ENCODE data around the gene CES3. TPM values are rescaled to one million over a fixed set of nuclear protein-coding genes. Genes with fewer than 3 reads are reported as not detected.

Gene CES3
- total RNA-seq, 2 experiments from 2014 or later, result 1.6 to 3.0 TPM

DNA sequence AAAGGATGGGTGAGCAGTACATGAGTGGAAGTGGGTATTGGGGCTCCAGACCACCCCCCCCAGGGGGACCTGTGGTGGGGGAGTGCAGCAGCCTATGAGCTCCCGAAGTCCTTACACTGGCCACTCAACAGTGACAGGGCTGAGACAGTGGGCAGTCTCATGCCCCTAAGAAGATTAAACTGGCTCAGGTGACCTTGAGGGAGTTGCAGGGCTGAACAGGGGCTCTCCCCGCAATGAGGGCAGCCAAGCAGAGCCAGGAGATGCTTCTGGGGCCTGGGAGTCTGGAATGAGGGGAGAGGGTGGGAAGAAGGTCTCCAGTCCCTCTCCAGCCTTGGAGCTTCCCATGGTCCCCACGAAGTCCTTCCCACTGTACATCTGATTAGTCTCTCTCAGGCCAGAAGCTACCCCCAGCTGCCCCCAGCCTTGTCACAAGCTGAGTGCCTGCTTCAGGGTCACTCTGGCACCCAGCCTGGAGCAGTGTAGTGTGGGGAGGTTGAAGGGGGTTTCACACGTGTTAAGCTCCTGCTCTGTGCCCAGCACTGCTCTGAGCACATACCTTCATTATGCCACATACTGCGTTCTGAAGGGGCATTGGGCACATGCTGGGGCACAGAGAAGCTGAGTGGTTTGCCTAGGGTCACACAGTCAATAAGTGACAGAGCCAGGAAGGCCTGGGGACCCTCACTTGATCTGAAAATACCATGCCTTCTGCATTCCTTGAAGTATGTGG, 41.3 kb upstream of the CES3 start:
- DNase-seq, result no peak
- Mint-ChIP-seq H3K4me3 (no peak overlapping the region), H3K9me3 (no peaks in the 10 kb centered on the region), H3K27ac (no peak overlapping the region), H3K27me3 (peaks cover 23% of the 10 kb centered on the region), H3K36me3 (peaks cover 3% of the 10 kb centered on the region), H3K4me1 (ENCODE audit: low read depth) (no peaks in the 10 kb centered on the region)
- ChIA-PET POLR2A (interaction anchor here (0.7 kb wide), 1 partner anchor 13 kb away, joined by 3 read pairs; no protein-coding TSS in a partner anchor), CTCF (interaction anchor here (1.2 to 4.3 kb wide), 6 partner anchors 9 to 89 kb away, joined by 3 to 21 read pairs (median 8); partner anchors contain the start of gene NAE1)
- intact Hi-C loops (cut with micrococcal nuclease), result no loop called here

DNA sequence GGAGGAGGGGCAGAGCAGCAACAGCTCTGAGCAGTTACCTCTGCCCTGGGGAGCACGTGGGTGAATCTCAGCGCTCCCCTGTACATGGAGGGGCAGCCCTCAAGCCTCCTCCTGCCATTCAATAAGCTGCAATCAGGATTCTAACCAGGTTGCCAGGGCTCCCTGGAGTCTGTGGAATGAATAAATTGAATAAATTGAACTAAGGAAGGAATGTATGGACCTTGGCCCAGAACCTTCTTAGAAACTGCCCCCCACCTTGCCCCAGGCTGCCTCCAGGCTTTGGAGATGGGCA, 40.8 kb upstream of the CES3 start:
- peaks cover 24% of the 10 kb centered on the region for H3K27me3 Mint-ChIP-seq
- POLR2A ChIA-PET, result no interaction called here
- no peak overlapping the region for H3K4me3 Mint-ChIP-seq
- intact Hi-C loops (cut with micrococcal nuclease), result no loop called here
- H3K9me3 Mint-ChIP-seq, result no peaks in the 10 kb centered on the region
- CTCF ChIA-PET, result interaction anchor here (2.0 to 4.3 kb wide), 3 partner anchors 10 to 53 kb away, joined by 8 to 21 read pairs (median 15); no protein-coding TSS in a partner anchor
- H3K4me1 Mint-ChIP-seq (ENCODE audit: low read depth), result peaks cover under 1% of the 10 kb centered on the region
- H3K36me3 Mint-ChIP-seq, result peaks cover 3% of the 10 kb centered on the region
- H3K27ac Mint-ChIP-seq, result no peak overlapping the region
- DNase-seq, result no peak

DNA sequence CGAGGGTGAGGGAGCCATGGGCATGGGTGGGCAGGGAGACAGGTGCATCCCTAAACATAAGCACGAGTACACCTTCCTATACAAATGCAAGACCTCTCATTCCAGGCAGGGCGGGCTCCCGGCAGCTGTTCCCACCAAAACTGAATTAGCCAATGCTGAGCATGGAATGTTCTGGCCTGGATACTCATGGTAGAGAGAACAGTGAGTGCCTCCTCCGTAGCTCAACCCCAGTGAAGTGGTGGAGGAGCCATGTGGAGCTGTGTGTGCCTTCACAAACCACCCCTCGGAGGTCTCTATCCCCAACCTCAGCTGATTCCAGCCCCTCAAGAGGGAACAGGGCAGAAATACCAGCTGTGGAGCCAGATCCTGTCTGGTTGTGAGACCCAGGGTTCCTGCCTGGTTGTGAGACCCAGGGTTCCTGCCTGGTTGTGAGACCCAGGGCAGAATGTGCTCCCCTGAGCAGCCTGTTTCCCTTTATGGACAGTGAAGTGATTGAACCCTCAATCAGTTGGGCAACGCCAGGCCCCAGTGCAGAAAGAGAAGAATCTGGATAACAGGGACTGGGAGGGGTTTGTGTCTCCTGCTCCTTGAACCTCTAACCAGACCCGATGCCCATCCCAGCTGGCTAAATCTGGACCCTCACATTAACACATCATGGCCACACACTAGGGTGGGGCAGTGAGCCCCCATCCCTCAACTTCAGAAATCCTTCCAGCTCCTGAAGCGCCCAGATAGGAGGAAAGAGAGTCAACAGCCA, 40.0 kb upstream of the CES3 start:
- Mint-ChIP-seq H3K4me1 (ENCODE audit: low read depth) (peaks cover 7% of the 10 kb centered on the region), H3K36me3 (peaks cover 3% of the 10 kb centered on the region), H3K27me3 (peaks cover 30% of the 10 kb centered on the region), H3K4me3 (no peak overlapping the region), H3K9me3 (no peaks in the 10 kb centered on the region), H3K27ac (no peak overlapping the region)
- ChIA-PET CTCF (interaction anchor here (0.6 to 4.3 kb wide), 4 partner anchors 11 to 445 kb away, joined by 3 to 21 read pairs (median 12); no protein-coding TSS in a partner anchor), POLR2A (no interaction called here)
- DNase-seq, result no peak
- intact Hi-C loops (cut with micrococcal nuclease), result no loop called here

DNA sequence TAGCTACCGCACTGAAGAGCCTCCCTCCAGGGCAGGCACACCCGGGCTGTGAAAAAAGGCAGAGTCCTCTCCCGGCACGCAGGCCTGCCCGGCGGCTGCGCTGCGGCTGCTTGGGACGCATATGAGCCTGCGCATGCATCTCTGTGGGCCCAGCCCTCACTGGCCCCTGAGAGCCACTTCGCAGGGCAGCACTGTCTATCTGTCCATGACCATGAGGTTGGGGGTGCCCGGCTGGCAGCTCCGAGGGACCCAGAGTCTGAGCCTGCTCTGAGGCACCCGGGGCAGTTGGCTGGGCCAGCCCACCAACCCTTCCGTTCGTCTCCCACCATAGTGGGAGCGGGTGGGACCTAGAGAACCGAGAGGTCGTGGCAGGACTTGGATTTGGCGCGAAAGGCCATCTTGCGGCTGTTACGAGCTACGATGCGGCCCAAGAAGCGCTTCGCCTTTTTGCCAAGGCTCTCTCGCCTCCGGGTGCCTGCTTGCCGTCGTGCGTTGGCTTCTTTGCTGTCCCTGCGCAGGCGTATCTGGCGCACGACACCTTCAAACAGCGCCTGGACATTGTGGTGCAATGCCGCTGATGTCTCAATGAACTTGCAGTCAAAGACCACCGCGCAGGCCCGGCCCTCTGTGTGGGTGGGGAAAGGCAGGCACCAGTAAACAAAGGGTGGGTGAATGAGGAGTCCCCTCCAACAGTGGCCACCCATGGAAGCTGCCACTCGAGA, 39.2 kb upstream of the CES3 start:
- intact Hi-C loops (cut with micrococcal nuclease), result no loop called here
- peaks cover 30% of the 10 kb centered on the region for H3K27me3 Mint-ChIP-seq
- no peak overlapping the region for H3K4me3 Mint-ChIP-seq
- CTCF ChIA-PET, result interaction anchor here (0.6 to 4.3 kb wide), 3 partner anchors 28 to 446 kb away, joined by 3 to 21 read pairs (median 8); no protein-coding TSS in a partner anchor
- H3K4me1 Mint-ChIP-seq (ENCODE audit: low read depth), result peaks cover 7% of the 10 kb centered on the region
- no peak overlapping the region for H3K27ac Mint-ChIP-seq
- peaks cover 3% of the 10 kb centered on the region for H3K36me3 Mint-ChIP-seq
- POLR2A ChIA-PET, result no interaction called here
- DNase-seq, result no peak
- H3K9me3 Mint-ChIP-seq, result no peaks in the 10 kb centered on the region

DNA sequence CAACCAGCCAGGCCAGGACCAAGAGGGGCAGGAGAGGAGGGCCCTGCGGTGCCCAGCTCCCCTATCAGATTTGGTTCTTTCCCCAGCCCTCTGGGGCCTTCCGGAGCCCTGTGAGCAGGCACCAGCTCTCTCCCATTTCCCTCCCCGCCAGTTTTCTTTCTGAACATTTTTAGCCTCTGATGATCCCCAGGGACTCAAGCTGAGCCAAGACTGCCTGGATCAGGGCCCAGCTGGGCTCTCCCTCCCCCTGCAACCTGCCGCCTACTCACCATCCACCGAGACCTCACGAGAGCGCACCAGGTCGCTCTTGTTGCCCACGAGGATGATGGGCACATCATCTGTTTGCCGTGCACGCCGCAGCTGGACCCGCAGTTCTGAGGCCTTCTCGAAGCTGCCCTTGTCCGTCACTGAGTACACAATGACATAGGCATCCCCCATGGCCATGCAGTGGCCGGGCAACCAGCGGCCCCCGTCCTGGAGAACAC, 37.8 kb upstream of the CES3 start:
- ChIA-PET POLR2A (no interaction called here), CTCF (interaction anchor here (4.3 kb wide), 1 partner anchor 29 kb away, joined by 21 read pairs; no protein-coding TSS in a partner anchor)
- H3K36me3 Mint-ChIP-seq, result peaks cover 3% of the 10 kb centered on the region
- intact Hi-C loops (cut with micrococcal nuclease), result no loop called here
- H3K9me3 Mint-ChIP-seq, result no peaks in the 10 kb centered on the region
- DNase-seq, result no peak
- peaks cover 30% of the 10 kb centered on the region for H3K27me3 Mint-ChIP-seq
- H3K4me3 Mint-ChIP-seq, result no peak overlapping the region
- H3K27ac Mint-ChIP-seq, result no peak overlapping the region
- H3K4me1 Mint-ChIP-seq (ENCODE audit: low read depth), result peaks cover 9% of the 10 kb centered on the region

DNA sequence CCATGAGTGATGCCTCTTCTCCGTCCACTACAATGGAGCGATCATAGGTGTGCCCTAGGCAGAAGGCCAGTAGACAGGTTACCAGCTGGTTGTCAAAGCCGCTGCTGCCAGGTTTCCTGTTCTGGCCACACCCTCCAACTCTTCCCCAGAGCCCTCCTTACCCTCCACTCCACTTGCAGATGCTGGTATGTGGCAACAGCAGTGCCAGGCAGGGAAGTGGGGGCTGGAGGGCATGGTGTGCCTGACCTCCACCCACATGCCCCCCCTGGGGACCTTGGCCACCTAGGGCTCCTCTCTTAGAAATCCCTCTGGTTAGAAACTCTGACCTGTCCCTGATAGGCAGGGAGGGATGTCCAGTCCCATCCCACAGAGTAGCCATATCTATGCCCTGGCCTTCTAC, 37.2 kb upstream of the CES3 start:
- no peaks in the 10 kb centered on the region for H3K9me3 Mint-ChIP-seq
- intact Hi-C loops (cut with micrococcal nuclease), result no loop called here
- peaks cover 3% of the 10 kb centered on the region for H3K36me3 Mint-ChIP-seq
- POLR2A ChIA-PET, result no interaction called here
- CTCF ChIA-PET, result interaction anchor here (0.7 to 4.3 kb wide), 2 partner anchors 30 to 217 kb away, joined by 3 to 21 read pairs; no protein-coding TSS in a partner anchor
- no peak overlapping the region for H3K27ac Mint-ChIP-seq
- no peak overlapping the region for H3K4me3 Mint-ChIP-seq
- peaks cover 30% of the 10 kb centered on the region for H3K27me3 Mint-ChIP-seq
- DNase-seq, result no peak
- H3K4me1 Mint-ChIP-seq (ENCODE audit: low read depth), result peaks cover 11% of the 10 kb centered on the region

DNA sequence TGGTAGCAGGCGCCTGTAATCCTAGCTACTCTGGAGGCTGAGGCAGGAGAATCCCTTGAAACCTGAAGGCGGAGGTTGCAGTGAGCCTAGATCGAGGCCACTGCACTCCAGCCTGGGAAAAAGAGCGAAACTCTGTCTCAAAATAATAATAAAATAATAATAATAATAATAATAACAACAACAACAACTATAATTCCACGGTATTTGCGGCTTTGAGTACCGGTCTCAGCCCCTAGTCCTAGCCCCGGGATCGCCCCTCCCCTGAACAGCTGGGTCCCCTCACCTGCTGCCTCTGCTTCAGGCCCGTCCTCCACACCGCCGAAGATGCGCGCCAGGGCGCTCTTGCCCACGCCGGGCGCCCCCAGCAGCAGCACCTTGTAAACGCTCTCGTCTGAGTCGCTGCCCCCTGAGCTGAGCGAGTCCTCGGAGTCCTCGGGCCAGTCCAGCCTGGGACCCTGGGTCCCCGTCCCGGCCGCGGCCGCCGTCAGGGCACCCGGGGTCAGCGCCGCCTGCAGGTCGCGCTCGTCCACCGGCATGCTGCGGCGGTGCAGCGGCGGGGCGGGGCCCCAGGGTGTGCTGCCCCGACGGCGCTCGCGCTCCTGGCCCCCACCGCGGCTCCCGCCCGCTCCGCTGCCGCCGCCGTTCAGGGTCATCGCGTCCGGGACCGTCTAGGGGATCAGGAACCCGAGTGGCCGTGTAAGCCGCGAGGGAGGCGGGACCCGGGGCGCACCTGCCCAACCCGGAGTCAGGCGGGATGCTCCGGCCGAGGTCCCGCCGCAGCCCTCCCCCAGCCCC, 36.3 kb upstream of the CES3 start:
- no peak overlapping the region for H3K27ac Mint-ChIP-seq
- H3K9me3 Mint-ChIP-seq, result no peaks in the 10 kb centered on the region
- ChIA-PET POLR2A (no interaction called here), CTCF (interaction anchor here (0.7 to 1.0 kb wide), 2 partner anchors 10 to 216 kb away, joined by 3 read pairs; no protein-coding TSS in a partner anchor)
- H3K27me3 Mint-ChIP-seq, result peaks cover 30% of the 10 kb centered on the region
- DNase-seq, result peak; percentile 65
- intact Hi-C loops (cut with micrococcal nuclease), result loop anchor here (5.0 kb wide), 1 partner anchor 92 kb away; the partner anchor contains the start of gene NAE1
- H3K4me1 Mint-ChIP-seq (ENCODE audit: low read depth), result peaks cover 11% of the 10 kb centered on the region
- peak overlapping the region; percentile 20 for H3K4me3 Mint-ChIP-seq
- H3K36me3 Mint-ChIP-seq, result peaks cover 3% of the 10 kb centered on the region

DNA sequence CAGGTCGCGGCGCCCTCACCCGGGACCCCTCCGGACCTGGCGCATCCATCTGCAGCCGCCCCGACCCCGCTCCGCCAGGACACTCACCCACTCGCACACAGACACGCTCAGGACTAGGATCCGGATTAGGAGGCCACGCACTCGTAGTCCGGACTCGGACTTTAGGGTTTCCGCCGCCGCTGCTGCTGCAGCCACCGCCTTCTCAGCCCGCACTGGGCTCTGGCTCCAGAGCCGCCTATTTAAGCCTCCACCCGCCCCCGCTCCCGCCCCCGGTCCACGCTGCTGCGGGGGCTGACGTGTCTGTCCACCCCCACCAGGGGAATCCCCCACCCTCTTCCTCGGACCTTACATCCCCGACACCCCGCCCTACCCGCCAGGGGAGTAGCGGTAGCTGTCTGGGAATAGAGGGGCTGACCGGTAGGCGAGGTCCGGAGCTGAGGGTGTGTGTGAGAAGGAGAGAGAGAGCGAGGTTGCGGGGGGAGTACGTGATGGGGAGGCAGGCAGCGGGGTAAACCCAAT, 35.7 kb upstream of the CES3 start, which contains the start of gene RRAD:
Gene RRAD, minus strand, starts transcription at position 214 of the 519 bp plus-strand sequence. CDS start 356 bp downstream, outside the sequence.
- Mint-ChIP-seq H3K36me3 (peaks cover 3% of the 10 kb centered on the region), H3K27ac (no peak within 1 kb of the TSS), H3K27me3 (peaks cover 27% of the 10 kb centered on the region), H3K4me1 (ENCODE audit: low read depth) (peaks cover 11% of the 10 kb centered on the region), H3K4me3 (peak within 1 kb of the TSS; percentile 41), H3K9me3 (no peaks in the 10 kb centered on the region)
- intact Hi-C loops (cut with micrococcal nuclease), result loop anchor here (5.0 kb wide), 1 partner anchor 93 kb away; the partner anchor contains the start of gene NAE1
- CTCF ChIA-PET, result interaction anchor here (0.8 to 4.0 kb wide), 3 partner anchors 30 to 1344 kb away, joined by 3 to 33 read pairs (median 5); no protein-coding TSS in a partner anchor
- peak; percentile 18 for DNase-seq
- POLR2A ChIA-PET, result no interaction called here

DNA sequence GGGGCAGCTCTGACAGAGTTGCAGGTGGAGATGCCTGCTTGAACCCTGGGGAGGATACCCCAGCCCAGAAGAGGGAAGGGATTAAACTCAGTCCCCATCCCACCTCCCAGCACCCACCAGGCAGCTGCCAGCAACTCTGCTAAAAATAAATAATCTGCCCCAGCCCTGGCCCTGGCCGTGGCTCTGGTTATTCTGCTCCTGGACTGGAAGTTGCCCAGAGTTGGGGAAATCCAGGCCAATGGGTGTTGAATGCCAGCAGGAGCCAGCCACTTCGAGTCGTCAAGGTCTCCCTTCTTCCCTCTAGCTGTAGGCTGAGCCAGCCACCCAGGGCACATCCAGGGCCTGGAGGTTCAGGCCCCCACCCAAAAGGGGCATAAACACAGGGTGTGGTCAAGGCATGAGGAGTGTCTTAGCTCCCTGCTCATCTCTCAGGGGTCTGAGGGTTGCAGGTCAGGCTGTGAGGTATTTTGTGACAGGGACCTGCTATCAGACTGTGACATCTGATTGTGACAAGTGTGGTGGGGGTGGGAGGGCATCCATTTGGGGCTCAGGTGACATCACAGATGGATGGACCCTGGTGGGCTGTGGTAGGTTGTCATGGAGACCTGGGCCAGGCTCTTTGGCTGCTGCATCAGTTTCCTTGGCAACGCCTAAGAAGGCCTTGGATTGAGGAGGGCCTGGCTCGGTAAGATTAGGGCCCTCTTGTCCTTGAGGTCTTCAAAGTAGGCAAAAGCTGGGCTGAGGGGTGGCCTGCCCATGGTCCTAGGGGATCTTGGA, 34.7 kb upstream of the CES3 start:
- peaks cover 3% of the 10 kb centered on the region for H3K36me3 Mint-ChIP-seq
- POLR2A ChIA-PET, result interaction anchor here (0.7 kb wide), 1 partner anchor 46 kb away, joined by 3 read pairs; the partner anchor contains the start of gene PDP2
- H3K4me3 Mint-ChIP-seq, result no peak overlapping the region
- DNase-seq, result no peak
- peaks cover 25% of the 10 kb centered on the region for H3K27me3 Mint-ChIP-seq
- CTCF ChIA-PET, result interaction anchor here (0.5 to 4.0 kb wide), 6 partner anchors 10 to 1343 kb away, joined by 3 to 33 read pairs (median 4); partner anchors contain the start of gene NAE1
- H3K9me3 Mint-ChIP-seq, result no peaks in the 10 kb centered on the region
- no peak overlapping the region for H3K27ac Mint-ChIP-seq
- peaks cover 11% of the 10 kb centered on the region for H3K4me1 Mint-ChIP-seq (ENCODE audit: low read depth)
- intact Hi-C loops (cut with micrococcal nuclease), result loop anchor here (5.0 kb wide), 1 partner anchor 94 kb away; the partner anchor contains the start of gene NAE1

DNA sequence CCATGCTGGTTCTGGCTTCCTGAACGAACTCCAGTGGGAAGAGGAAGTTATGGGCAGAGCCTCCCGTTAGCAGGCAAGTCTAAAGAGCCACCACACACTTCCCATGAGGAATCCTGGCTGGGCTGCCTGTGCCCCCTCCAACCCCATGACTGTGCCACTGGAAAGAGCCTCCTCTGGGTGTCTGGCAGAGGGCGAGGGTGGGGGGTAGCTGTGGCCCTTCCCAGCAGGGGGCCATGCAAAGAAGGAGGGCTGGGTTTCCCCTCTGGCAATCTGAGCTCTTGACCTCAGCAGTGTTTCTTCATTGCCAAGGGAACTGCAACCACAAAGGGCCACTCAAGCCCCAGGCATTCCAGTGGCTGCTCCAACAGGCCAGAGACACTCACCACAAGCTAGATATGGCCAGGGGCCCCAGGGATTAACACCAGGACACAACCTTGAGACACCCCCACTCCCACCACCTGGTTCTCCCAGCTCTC, 34.1 kb upstream of the CES3 start:
- CTCF ChIA-PET, result interaction anchor here (0.5 to 4.0 kb wide), 6 partner anchors 9 to 96 kb away, joined by 3 to 33 read pairs (median 6); partner anchors contain the start of genes CES3 and NAE1
- intact Hi-C loops (cut with micrococcal nuclease), result loop anchor here (5.0 kb wide), 1 partner anchor 95 kb away; the partner anchor contains the start of gene NAE1
- Mint-ChIP-seq H3K4me3 (no peak overlapping the region), H3K9me3 (no peaks in the 10 kb centered on the region), H3K36me3 (peaks cover 4% of the 10 kb centered on the region), H3K27me3 (peaks cover 24% of the 10 kb centered on the region), H3K4me1 (ENCODE audit: low read depth) (peaks cover 14% of the 10 kb centered on the region), H3K27ac (no peak overlapping the region)
- no peak for DNase-seq
- POLR2A ChIA-PET, result no interaction called here
